OCI-LY3 (cell line): ENCODE measurements around the gene EFNA5.

Experiments used
- H2AFZ ChIP-seq: fragments of 200-600, 300-600 bp; shearing (Covaris generic); 2 replicates; pipeline ENCODE4 v1.6.0; 2014; ENCODE audit warnings: antibody characterized with exemption, low read depth, low read length
- H3K27ac ChIP-seq: fragments of 200-600, 300-600 bp; sonication (generic); 2 replicates; pipeline ENCODE4 v1.5.1; 2014; ENCODE audit warnings: mild to moderate bottlenecking, low read length, moderate library complexity, mixed read lengths
- H3K27me3 ChIP-seq: fragments of 200-600, 300-600 bp; sonication (generic); 2 replicates; pipeline ENCODE4 v1.6.1; 2014; ENCODE audit warnings: low read depth, low read length, mixed read lengths
- H3K36me3 ChIP-seq: fragments of 200-600, 300-600 bp; sonication (generic); replicated peaks from 2 replicates; pipeline ENCODE3; 2014; ENCODE audit warnings: low read depth, low read length, mixed read lengths
- H3K4me1 ChIP-seq: fragments of 300-600, 200-600 bp; sonication (generic); 2 replicates; pipeline ENCODE4 v1.6.1; 2014; ENCODE audit warnings: low read length, mixed read lengths
- H3K4me2 ChIP-seq: fragments of 200-600, 300-600 bp; sonication (generic); 2 replicates; pipeline ENCODE4 v1.6.1; 2014; ENCODE audit warnings: low read length, mixed read lengths
- H3K4me3 ChIP-seq: fragments of 300-600, 200-600 bp; sonication (generic); 2 replicates; pipeline ENCODE4 v1.5.1; 2014; ENCODE audit warnings: antibody characterized with exemption, mild to moderate bottlenecking, low read length, moderate library complexity
- H3K79me2 ChIP-seq: fragments of 300-600, 200-600 bp; shearing (Covaris generic); 2 replicates; pipeline ENCODE4 v1.6.1; 2014; ENCODE audit warnings: mild to moderate bottlenecking, low read length, mixed read lengths
- H3K9ac ChIP-seq: fragments of 300-600, 200-600 bp; shearing (Covaris generic); 2 replicates; pipeline ENCODE4 v1.6.0; 2014; ENCODE audit warnings: mild to moderate bottlenecking, low read length, moderate library complexity
- H3K9me3 ChIP-seq: fragments of 200-600, 300-600 bp; shearing (Covaris generic); 2 replicates; pipeline ENCODE4 v1.6.1; 2014; ENCODE audit warnings: low read length, mixed read lengths; ENCODE audit not compliant: insufficient read depth
- H4K20me1 ChIP-seq: fragments of 200-600, 300-600 bp; sonication (generic); 2 replicates; pipeline ENCODE4 v1.6.1; 2016; ENCODE audit warnings: low read length, mixed read lengths; ENCODE audit not compliant: insufficient read depth
- CTCF ChIP-seq: fragments of 200-600, 300-600 bp; sonication (generic); IDR thresholded peaks from 2 replicates; pipeline ENCODE4 v1.5.1; 2014; ENCODE audit warnings: antibody characterized with exemption, low read length, low read depth
- EZH2phosphoT487 ChIP-seq: fragments of 200-600 bp; shearing (Covaris generic); IDR thresholded peaks from 2 replicates; pipeline ENCODE4 v1.6.1; 2018; ENCODE audit warnings: antibody characterized with exemption, mixed run types, low read depth

Gene EFNA5

DNA sequence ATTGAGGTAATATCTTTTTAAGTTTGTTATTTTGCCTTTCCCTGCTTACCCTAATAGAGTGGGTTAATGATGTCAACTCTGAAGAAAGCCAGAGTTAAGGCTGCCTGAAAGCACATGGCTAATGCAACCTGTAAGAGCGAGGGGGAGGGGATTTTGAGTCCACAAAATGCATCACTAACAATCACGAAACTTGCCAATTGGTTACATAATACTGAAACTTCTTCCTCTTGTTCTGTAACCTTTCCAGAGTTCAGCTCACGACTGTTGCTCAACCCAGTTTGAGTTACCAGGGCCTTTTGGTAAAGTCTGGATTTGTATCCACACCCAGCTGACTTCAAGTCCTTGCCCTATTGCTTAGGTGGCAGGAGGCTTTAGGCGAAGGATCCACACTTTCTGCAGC is 308.8 kb downstream of the EFNA5 start:
- H3K27me3 ChIP-seq = no peaks in the 10 kb centered on the region
- no peak overlapping the region for H3K27ac ChIP-seq
- no peaks in the 10 kb centered on the region for H3K79me2 ChIP-seq
- TF ChIP-seq CTCF (no peak), EZH2phosphoT487 (no peak)
- H3K36me3 ChIP-seq = no peaks in the 10 kb centered on the region
- H4K20me1 ChIP-seq = no peaks in the 10 kb centered on the region
- H3K9ac ChIP-seq = no peak overlapping the region
- no peak overlapping the region for H2AFZ ChIP-seq
- H3K9me3 ChIP-seq = no peaks in the 10 kb centered on the region
- no peak overlapping the region for H3K4me3 ChIP-seq
- H3K4me1 ChIP-seq = peaks cover 9% of the 10 kb centered on the region
- no peak overlapping the region for H3K4me2 ChIP-seq

DNA sequence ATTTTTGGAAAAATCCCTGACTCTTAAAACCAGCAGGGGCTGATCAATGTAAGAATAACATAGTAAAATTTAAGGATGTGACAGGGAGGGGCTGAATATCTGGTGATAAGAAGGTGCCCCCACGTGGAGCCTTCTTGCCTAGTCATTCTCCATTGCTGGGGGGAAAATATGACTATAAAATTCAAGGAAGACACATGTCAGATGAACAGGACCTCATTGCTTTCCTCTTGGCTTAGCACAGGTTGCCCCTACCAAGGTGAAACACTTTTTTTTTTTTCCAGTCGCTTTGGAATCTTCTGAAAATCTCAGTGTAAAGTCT is 310.9 kb downstream of the EFNA5 start:
- Histone ChIP-seq H3K9me3 (no peaks in the 10 kb centered on the region), H3K4me3 (no peak overlapping the region), H3K4me2 (no peak overlapping the region), H3K27ac (no peak overlapping the region), H4K20me1 (no peaks in the 10 kb centered on the region), H3K4me1 (no peaks in the 10 kb centered on the region), H3K36me3 (no peaks in the 10 kb centered on the region), H3K9ac (no peak overlapping the region), H3K79me2 (no peaks in the 10 kb centered on the region), H2AFZ (no peak overlapping the region), H3K27me3 (no peaks in the 10 kb centered on the region)
- TF ChIP-seq EZH2phosphoT487 (no peak), CTCF (peak; percentile 22; the same call in 1 of the 2 replicates)

DNA sequence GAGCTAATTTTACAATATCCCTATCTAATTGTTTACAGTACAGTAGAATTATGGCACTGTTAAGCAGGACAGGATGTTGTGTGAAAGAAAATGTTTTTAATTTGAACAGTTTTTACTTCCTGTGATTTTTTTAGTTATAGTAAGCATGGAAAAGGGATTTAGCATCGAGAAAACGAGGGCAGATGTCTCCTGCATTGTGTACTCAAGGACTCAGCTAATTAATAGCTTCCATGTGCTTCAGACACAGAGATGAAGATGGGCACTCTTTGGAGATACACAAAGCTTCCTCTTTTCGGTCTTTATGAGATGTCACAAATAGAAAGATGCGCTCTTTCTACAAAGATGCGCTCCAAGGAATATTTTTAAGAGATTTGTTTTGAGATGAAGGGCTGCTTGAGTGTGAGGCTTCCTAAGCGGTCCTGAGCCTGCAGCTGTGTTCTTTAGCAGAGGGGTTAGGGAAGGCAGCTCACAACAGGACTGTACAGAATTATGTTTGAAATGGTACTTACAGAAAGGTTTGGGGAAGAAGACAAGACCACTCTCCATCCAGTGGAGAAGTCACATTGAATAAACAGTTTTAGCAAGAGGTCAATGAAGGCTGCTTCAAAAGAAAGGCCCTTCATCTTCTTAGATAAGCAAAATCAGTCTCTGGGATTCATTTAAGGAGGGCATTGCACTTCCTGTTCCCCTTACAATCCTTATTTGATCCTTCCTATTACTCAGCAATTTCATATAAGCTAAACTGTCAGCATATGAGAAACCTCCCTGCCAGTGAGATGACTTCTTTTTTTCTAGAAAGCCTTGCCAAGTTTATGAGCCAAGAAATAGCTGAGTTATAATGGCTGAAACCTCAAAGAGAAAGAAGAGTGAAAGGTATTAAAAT is 311.5 kb downstream of the EFNA5 start:
- H3K27ac ChIP-seq = no peak overlapping the region

DNA sequence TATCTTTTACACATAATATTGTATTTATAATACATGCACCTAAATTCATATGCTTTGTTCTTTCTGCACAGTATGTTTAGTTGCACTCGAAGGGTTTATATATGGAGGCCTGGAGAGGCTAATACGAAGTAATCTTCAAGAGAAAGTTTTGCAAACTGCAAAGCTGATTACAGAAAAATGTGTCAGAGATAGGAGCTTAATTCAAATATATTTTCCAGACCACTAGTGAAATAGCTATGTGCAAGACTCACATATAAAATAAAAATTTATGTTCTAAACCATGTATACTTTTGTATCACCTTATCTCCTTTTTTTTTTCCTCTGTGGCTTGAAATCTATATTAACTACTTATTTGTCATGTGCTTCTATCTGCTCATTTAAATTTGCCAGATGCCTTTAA is 313.8 kb downstream of the EFNA5 start:
- H3K4me3 ChIP-seq = no peak overlapping the region

More for the DNA sequence above, 311.5 kb downstream of the EFNA5 start:
- Histone ChIP-seq H3K9me3 (no peaks in the 10 kb centered on the region), H3K4me1 (no peaks in the 10 kb centered on the region), H3K36me3 (no peaks in the 10 kb centered on the region), H4K20me1 (no peaks in the 10 kb centered on the region), H3K4me3 (no peak overlapping the region), H3K4me2 (no peak overlapping the region), H3K9ac (no peak overlapping the region), H2AFZ (no peak overlapping the region; the same call in 1 of the 2 replicates), H3K27me3 (no peaks in the 10 kb centered on the region), H3K79me2 (no peaks in the 10 kb centered on the region)
- TF ChIP-seq CTCF (no peak), EZH2phosphoT487 (no peak)

More for the DNA sequence above, 313.8 kb downstream of the EFNA5 start:
- no peak overlapping the region for H3K27ac ChIP-seq
- H3K9me3 ChIP-seq = no peaks in the 10 kb centered on the region
- no peak overlapping the region for H3K9ac ChIP-seq
- H4K20me1 ChIP-seq = no peaks in the 10 kb centered on the region
- no peaks in the 10 kb centered on the region for H3K4me1 ChIP-seq
- no peak overlapping the region for H3K4me2 ChIP-seq
- H3K27me3 ChIP-seq = no peaks in the 10 kb centered on the region
- TF ChIP-seq CTCF (no peak), EZH2phosphoT487 (no peak)
- H3K36me3 ChIP-seq = no peaks in the 10 kb centered on the region
- no peak overlapping the region for H2AFZ ChIP-seq
- H3K79me2 ChIP-seq = no peaks in the 10 kb centered on the region
